ENCODE data around the gene TCP11L1.

DNA sequence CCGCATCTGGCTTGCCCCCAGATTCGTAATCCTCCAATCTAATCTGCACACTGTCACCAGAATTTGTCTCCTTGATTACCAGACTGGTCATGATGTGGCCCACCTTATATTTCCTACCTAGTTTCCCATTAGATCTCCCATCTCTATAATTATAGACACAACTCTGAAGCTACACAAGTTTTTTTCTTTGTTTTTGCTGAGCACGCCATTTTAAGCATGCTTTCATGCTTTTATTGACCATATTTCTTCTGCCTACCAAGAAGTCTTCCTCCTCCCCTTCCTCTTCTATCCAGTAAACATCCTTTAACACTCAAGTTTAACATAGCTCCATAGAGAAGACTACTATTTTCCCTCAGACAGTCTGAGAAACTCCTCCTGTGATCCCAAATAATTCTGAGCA is 47.9 kb upstream of the TCP11L1 start:
- TF ChIP-seq, protein P1, sequence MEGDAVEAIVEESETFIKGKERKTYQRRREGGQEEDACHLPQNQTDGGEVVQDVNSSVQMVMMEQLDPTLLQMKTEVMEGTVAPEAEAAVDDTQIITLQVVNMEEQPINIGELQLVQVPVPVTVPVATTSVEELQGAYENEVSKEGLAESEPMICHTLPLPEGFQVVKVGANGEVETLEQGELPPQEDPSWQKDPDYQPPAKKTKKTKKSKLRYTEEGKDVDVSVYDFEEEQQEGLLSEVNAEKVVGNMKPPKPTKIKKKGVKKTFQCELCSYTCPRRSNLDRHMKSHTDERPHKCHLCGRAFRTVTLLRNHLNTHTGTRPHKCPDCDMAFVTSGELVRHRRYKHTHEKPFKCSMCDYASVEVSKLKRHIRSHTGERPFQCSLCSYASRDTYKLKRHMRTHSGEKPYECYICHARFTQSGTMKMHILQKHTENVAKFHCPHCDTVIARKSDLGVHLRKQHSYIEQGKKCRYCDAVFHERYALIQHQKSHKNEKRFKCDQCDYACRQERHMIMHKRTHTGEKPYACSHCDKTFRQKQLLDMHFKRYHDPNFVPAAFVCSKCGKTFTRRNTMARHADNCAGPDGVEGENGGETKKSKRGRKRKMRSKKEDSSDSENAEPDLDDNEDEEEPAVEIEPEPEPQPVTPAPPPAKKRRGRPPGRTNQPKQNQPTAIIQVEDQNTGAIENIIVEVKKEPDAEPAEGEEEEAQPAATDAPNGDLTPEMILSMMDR (IDR thresholded peaks at IDR 0.05): no peak
- TF ChIP-seq POLR2A (IDR thresholded peaks at IDR 0.05): no peak
